SK-N-SH (cell line): ENCODE results near the gene CHPF2. TPM values are rescaled to one million over a fixed set of nuclear protein-coding genes. Genes with fewer than 3 reads are reported as not detected.

Experiments
- CTCF ChIA-PET: fragments of 300-600, 350-600 bp; formaldehyde crosslinking; extraction: SDS; loops from one replicate; lab custom pipeline; 2021; lab: Yijun Ruan, JAX
- POLR2A ChIA-PET: fragments of 350-600 bp; sonication (Branson Sonifier 250); formaldehyde crosslinking; extraction: SDS; loops from one replicate; lab custom pipeline; 2020; ENCODE audit warnings: antibody characterized with exemption, inconsistent platforms; lab: Yijun Ruan, JAX
- DNase-seq: peaks from one replicate; pipeline ENCODE4 v3.0.0; 2012
- H2AFZ ChIP-seq: fragments of 200-600 bp; sonication (generic); 2 replicates; pipeline ENCODE4 v1.8.1; 2016; ENCODE audit warnings: antibody characterized with exemption, mild to moderate bottlenecking, low read depth
- H3F3A ChIP-seq: fragments of 200-600 bp; sonication (generic); replicated peaks from 2 replicates; pipeline ENCODE3; 2016; ENCODE audit warnings: antibody characterized with exemption, mild to moderate bottlenecking; ENCODE audit not compliant: insufficient read depth
- H3K27ac ChIP-seq, 2 experiments: fragments of 200-500 bp in 1 of 2; fragments of 200-600 bp in 1 of 2; sonication (Bioruptor generic) in 1 of 2; sonication (generic), shearing (Covaris generic) in 1 of 2; 2 replicates each; pipeline versions ENCODE4 v1.5.1 to v1.6.1; 2014 to 2016; ENCODE audit warnings: low read depth in 2 of 2, inconsistent platforms in 1 of 2, low read length in 1 of 2, mild to moderate bottlenecking in 1 of 2, mixed read lengths in 1 of 2
- H3K27me3 ChIP-seq: fragments of 200-600 bp; sonication (generic), shearing (Covaris generic); 2 replicates; pipeline ENCODE4 v1.6.1; 2016; ENCODE audit warnings: mixed run types; ENCODE audit not compliant: insufficient read depth
- H3K36me3 ChIP-seq, 2 experiments: fragments of 200-500 bp in 1 of 2; fragments of 200-600 bp in 1 of 2; sonication (Bioruptor generic) in 1 of 2; sonication (generic) in 1 of 2; replicated peaks in 1 of 2; 2 replicates each; pipeline versions ENCODE3 to v1.5.1; 2014 to 2016; ENCODE audit warnings: low read length in 1 of 2, mild to moderate bottlenecking in 1 of 2; ENCODE audit not compliant: insufficient read depth in 2 of 2, control insufficient read depth in 1 of 2
- H3K4me1 ChIP-seq, 2 experiments: fragments of 200-500 bp in 1 of 2; fragments of 200-600 bp in 1 of 2; sonication (Bioruptor generic) in 1 of 2; sonication (generic), shearing (Covaris generic) in 1 of 2; 2 replicates each; pipeline versions ENCODE4 v1.5.1 to v1.6.1; 2014 to 2016; ENCODE audit warnings: low read depth in 1 of 2, low read length in 1 of 2, mixed run types in 1 of 2; ENCODE audit not compliant: insufficient read depth in 2 of 2, control insufficient read depth in 1 of 2
- H3K4me2 ChIP-seq: fragments of 200-600 bp; sonication (generic), shearing (Covaris generic); 2 replicates; pipeline ENCODE4 v1.6.1; 2017; ENCODE audit warnings: mixed run types
- H3K4me3 ChIP-seq, 2 experiments: fragments of 200-500 bp in 1 of 2; fragments of 200-600 bp in 1 of 2; sonication (Bioruptor generic) in 1 of 2; sonication (generic), shearing (Covaris generic) in 1 of 2; 2 replicates each; pipeline versions ENCODE4 v1.5.1 to v1.8.1; 2014 to 2016; ENCODE audit warnings: low read depth in 2 of 2, inconsistent platforms in 1 of 2, low read length in 1 of 2, mild to moderate bottlenecking in 1 of 2, mixed read lengths in 1 of 2, moderate library complexity in 1 of 2
- H3K79me2 ChIP-seq: fragments of 200-600 bp; sonication (generic); 2 replicates; pipeline ENCODE4 v1.8.1; 2017; ENCODE audit warnings: mild to moderate bottlenecking; ENCODE audit not compliant: insufficient read depth
- H3K9ac ChIP-seq: fragments of 200-600 bp; sonication (generic); 2 replicates; pipeline ENCODE4 v1.6.1; 2017; ENCODE audit warnings: mixed run types
- H3K9me2 ChIP-seq: fragments of 200-600 bp; sonication (generic); 2 replicates; pipeline ENCODE4 v1.6.1; 2017; ENCODE audit warnings: mixed run types
- H3K9me3 ChIP-seq: fragments of 200-600 bp; sonication (generic); 2 replicates; pipeline ENCODE4 v1.6.1; 2017; ENCODE audit warnings: mixed run types, mild to moderate bottlenecking, moderate library complexity
- H4K20me1 ChIP-seq: fragments of 200-600 bp; sonication (generic); 2 replicates; pipeline ENCODE4 v1.6.1; 2017; ENCODE audit warnings: mild to moderate bottlenecking, mixed run types; ENCODE audit not compliant: insufficient read depth
- CHD2 ChIP-seq: fragments of 150-350 bp; IDR thresholded peaks from 2 replicates; pipeline ENCODE4 v1.6.1; 2018; ENCODE audit warnings: low read length; ENCODE audit not compliant: partially characterized antibody
- ELF1 ChIP-seq: IDR thresholded peaks from 2 replicates; pipeline ENCODE4 v1.4.0; 2012
- FOSL2 ChIP-seq: IDR thresholded peaks from 2 replicates; pipeline ENCODE4 v1.4.0; 2012; ENCODE audit warnings: low read depth, mild to moderate bottlenecking, moderate library complexity, borderline replicate concordance
- FOXJ3 ChIP-seq: sonication (generic); formaldehyde crosslinking; IDR thresholded peaks from 2 replicates; pipeline ENCODE4 v1.5.1; 2020; ENCODE audit warnings: mild to moderate bottlenecking, missing genetic modification reagents
- FOXM1 ChIP-seq: IDR thresholded peaks from 2 replicates; pipeline ENCODE4 v1.4.0; 2012; ENCODE audit warnings: low read depth, mild to moderate bottlenecking
- GABPA ChIP-seq: IDR thresholded peaks from 2 replicates; pipeline ENCODE4 v1.4.0; 2012; ENCODE audit warnings: low read depth, mild to moderate bottlenecking
- GATA2 ChIP-seq: sonication (generic); formaldehyde crosslinking; IDR thresholded peaks from 2 replicates; pipeline ENCODE4 v1.5.0; 2020; ENCODE audit warnings: mild to moderate bottlenecking, missing genetic modification reagents
- JUND ChIP-seq: IDR thresholded peaks from 2 replicates; pipeline ENCODE4 v1.4.0; 2012
- MAX ChIP-seq: IDR thresholded peaks from 2 replicates; pipeline ENCODE4 v1.4.0; 2012; ENCODE audit warnings: low read depth
- MEF2A ChIP-seq: IDR thresholded peaks from 2 replicates; pipeline ENCODE4 v1.4.0; 2012; ENCODE audit warnings: low read depth, borderline replicate concordance
- NFIC ChIP-seq: IDR thresholded peaks from 2 replicates; pipeline ENCODE4 v1.4.0; 2012; ENCODE audit warnings: borderline replicate concordance
- NRF1 ChIP-seq: IDR thresholded peaks from 2 replicates; pipeline ENCODE4 v1.6.1; 2012; ENCODE audit warnings: low read depth, mild to moderate bottlenecking, low read length
- PBX3 ChIP-seq: IDR thresholded peaks from 2 replicates; pipeline ENCODE4; 2012
- POLR2AphosphoS5 ChIP-seq: IDR thresholded peaks from 2 replicates; pipeline ENCODE4 v1.6.1; 2012; ENCODE audit warnings: low read depth, low read length
- RAD21 ChIP-seq: IDR thresholded peaks from 2 replicates; pipeline ENCODE4 v1.6.1; 2012; ENCODE audit warnings: mild to moderate bottlenecking, low read length
- RCOR1 ChIP-seq: fragments of 150-350 bp; IDR thresholded peaks from 2 replicates; pipeline ENCODE4 v1.6.1; 2017; ENCODE audit warnings: antibody characterized with exemption, low read length
- REST ChIP-seq: IDR thresholded peaks from 2 replicates; pipeline ENCODE4 v1.6.1; 2012; ENCODE audit warnings: mild to moderate bottlenecking, low read depth, low read length, moderate library complexity
- RFX5 ChIP-seq: IDR thresholded peaks from 2 replicates; pipeline ENCODE4 v1.6.1; 2012; ENCODE audit warnings: mild to moderate bottlenecking, improper control_type of control experiment, low read length
- RXRA ChIP-seq: IDR thresholded peaks from 2 replicates; pipeline ENCODE4 v1.4.0; 2012; ENCODE audit warnings: low read depth, mild to moderate bottlenecking, borderline replicate concordance
- SIN3A ChIP-seq: IDR thresholded peaks from 2 replicates; pipeline ENCODE4 v1.6.1; 2012; ENCODE audit warnings: low read depth, mild to moderate bottlenecking, low read length, moderate library complexity, borderline replicate concordance
- TAF1 ChIP-seq: IDR thresholded peaks from 2 replicates; pipeline ENCODE4 v1.6.1; 2012; ENCODE audit warnings: low read depth, mild to moderate bottlenecking, low read length, moderate library complexity, borderline replicate concordance
- TEAD4 ChIP-seq: IDR thresholded peaks from 2 replicates; pipeline ENCODE4 v1.4.0; 2012; ENCODE audit warnings: mild to moderate bottlenecking, borderline replicate concordance; ENCODE audit not compliant: insufficient read depth
- YY1 ChIP-seq: IDR thresholded peaks from 2 replicates; pipeline ENCODE4 v1.4.0; 2012; ENCODE audit warnings: low read depth, mild to moderate bottlenecking
- ZBTB33 ChIP-seq: IDR thresholded peaks from 2 replicates; pipeline ENCODE4 v1.4.0; 2012; ENCODE audit warnings: low read depth, borderline replicate concordance
- WGBS: methylation state at CpG from one replicate; pipeline ENCODE4 v1.1.6; 2017; ENCODE audit warnings: low lambda C conversion rate; 5-methylcytosine and 5-hydroxymethylcytosine counted together
- polyA plus RNA-seq, 3 experiments: library from polyadenylated mRNA; depleted of rRNA; stranded (reverse); fragments of >200 nt; gene quantifications; 2 replicates each; pipeline ENCODE4 v1.2.3, GENCODE V29; 2012
- TF ChIP-seq, protein P1 (sequence below): IDR thresholded peaks from 2 replicates; pipeline ENCODE4 v1.4.0; 2012; ENCODE audit warnings: low read depth, borderline replicate concordance

CHPF2 gene
- polyA plus RNA-seq, 1 of the 3 experiments (the other 2 are of a cell fraction), result 68.6 TPM

DNA sequence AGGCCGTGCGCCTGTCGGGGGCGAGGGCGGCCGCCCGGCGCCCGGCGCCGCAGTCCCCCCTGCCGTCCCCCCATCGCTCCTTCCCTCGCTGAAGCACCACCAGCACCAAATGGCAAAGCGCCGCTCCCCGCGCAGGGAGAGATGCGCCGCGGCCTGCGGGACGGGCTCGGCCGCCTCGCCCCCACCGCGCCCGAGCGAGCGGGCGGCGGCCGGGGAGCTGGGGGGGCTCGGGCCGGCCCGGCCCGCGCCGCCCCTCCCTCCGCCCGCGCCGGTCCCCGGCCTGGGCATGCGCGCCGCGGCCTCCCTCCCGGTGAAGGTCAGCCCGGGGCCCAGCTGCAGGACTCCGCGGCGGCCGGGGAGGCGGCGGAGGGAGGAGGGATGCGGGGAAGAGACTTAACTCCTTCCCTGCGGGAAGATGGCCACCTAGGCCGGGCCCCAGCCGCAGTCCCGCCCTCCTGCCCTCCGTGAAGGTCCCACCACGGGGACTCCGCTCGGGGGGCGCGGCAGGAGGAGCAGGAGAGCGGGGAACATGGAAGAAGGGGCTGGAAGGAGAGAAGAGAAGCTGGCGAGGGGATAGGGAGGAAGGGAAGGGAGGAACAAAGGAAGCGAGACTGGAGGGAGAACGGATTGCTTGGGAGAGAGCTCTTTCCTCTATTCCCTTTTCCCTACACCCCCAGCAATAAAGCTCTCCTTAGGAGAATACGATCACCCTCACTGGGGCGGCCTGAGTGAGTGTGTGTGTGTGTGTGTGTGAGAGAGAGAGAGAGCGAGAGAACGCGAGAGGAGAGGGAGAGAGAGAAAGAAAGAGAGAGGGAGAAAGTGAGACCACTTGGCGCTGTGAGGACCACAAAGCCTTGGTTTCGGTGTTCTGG is 19.6 kb downstream of the CHPF2 start:
- Histone ChIP-seq H3K9ac (peak overlapping the region; percentile 83), H3K27ac (peak overlapping the region; percentile 76 to 81), H3K4me2 (peak overlapping the region; percentile 90), H3K4me3 (peak overlapping the region; percentile 56 to 87), H3F3A (peaks cover 18% of the 10 kb centered on the region), H3K27me3 (no peaks in the 10 kb centered on the region), H4K20me1 (no peaks in the 10 kb centered on the region), H3K9me3 (no peaks in the 10 kb centered on the region), H3K4me1 (peaks cover 30 to 45% of the 10 kb centered on the region in 2 experiments; a peak in 3 of 4 replicates), H3K79me2 (peaks cover 10% of the 10 kb centered on the region; the same call in 1 of the 2 replicates), H3K9me2 (no peaks in the 10 kb centered on the region), H2AFZ (peak overlapping the region; percentile 91), H3K36me3 (no peaks in the 10 kb centered on the region)
- TF ChIP-seq NRF1 (peak; percentile 85), CHD2 (no peak), PBX3 (no peak), POLR2AphosphoS5 (peak; percentile 34; the same call in 1 of the 2 replicates), MAX (no peak; the same call in 1 of the 2 replicates), ELF1 (no peak), FOXJ3 (no peak), REST (peak; percentile 19; the same call in 1 of the 2 replicates), GABPA (no peak), NFIC (no peak), TAF1 (peak; percentile 59), MEF2A (no peak), RXRA (no peak), JUND (no peak), ZBTB33 (0 out of 2 replicates have a peak, but pooled peaks have one; percentile 35), RCOR1 (no peak; the same call in 1 of the 2 replicates), RFX5 (no peak), GATA2 (no peak), FOSL2 (no peak), FOXM1 (no peak), YY1 (peak; percentile 77), TEAD4 (no peak), SIN3A (no peak), RAD21 (no peak)
- TF ChIP-seq, protein P1, sequence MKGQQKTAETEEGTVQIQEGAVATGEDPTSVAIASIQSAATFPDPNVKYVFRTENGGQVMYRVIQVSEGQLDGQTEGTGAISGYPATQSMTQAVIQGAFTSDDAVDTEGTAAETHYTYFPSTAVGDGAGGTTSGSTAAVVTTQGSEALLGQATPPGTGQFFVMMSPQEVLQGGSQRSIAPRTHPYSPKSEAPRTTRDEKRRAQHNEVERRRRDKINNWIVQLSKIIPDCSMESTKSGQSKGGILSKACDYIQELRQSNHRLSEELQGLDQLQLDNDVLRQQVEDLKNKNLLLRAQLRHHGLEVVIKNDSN, result no peak
- ChIA-PET POLR2A (interaction anchor here (0.7 to 2.0 kb wide), 10 partner anchors 9 to 513 kb away, joined by 3 to 9 read pairs (median 6); partner anchors contain the start of genes ABCF2 and CHPF2), CTCF (interaction anchor here (0.6 to 3.0 kb wide), 17 partner anchors 9 to 626 kb away, joined by 3 to 22 read pairs (median 5); partner anchors contain the start of gene ABCF2)
- WGBS, result 7% methylated on average over 31 of the region's 79 CpGs
- DNase-seq, result peak; percentile 100
